Sciatic nerve (tissue), 2 donors: ENCODE results near the gene POMZP3. TPM values are rescaled to one million over a fixed set of nuclear protein-coding genes. Genes with fewer than 3 reads are reported as not detected.
"Not testable (repeated sequence)": the region's sequence is repeated elsewhere in the genome, so short reads cannot be mapped to it uniquely, and the experiment has no call there.

ENCODE experiments used
- ATAC-seq: fragments of 200-7000 bp; cut with Tn5 transposase; one replicate; pipeline ENCODE4 v1.9.1; 2020; ENCODE audit warnings: mild to moderate bottlenecking, moderate library complexity
- DNase-seq: peaks from one replicate; pipeline ENCODE4 v3.0.0-alpha.2; 2020; ENCODE audit warnings: low spot score
- intact Hi-C: fragments of 100-400 bp; cut with DNase I; formaldehyde crosslinking; loops from one replicate; pipeline ENCODE4 v1.14.2; 2022
- total RNA-seq: library from RNA; stranded (reverse); fragmentation: NEBNext Ultra II Directional; extraction: Animal tissue kit (Norgen Biotek cat#: 25700); gene quantifications from one replicate; pipeline ENCODE4 v1.2.1, GENCODE V29; 2021
- donor health status: DM: no; HTN: no; CAD: no.
- donor health status: DM: no; HTN: no; CAD: no.

Gene POMZP3
- total RNA-seq, result 15.8 TPM

DNA sequence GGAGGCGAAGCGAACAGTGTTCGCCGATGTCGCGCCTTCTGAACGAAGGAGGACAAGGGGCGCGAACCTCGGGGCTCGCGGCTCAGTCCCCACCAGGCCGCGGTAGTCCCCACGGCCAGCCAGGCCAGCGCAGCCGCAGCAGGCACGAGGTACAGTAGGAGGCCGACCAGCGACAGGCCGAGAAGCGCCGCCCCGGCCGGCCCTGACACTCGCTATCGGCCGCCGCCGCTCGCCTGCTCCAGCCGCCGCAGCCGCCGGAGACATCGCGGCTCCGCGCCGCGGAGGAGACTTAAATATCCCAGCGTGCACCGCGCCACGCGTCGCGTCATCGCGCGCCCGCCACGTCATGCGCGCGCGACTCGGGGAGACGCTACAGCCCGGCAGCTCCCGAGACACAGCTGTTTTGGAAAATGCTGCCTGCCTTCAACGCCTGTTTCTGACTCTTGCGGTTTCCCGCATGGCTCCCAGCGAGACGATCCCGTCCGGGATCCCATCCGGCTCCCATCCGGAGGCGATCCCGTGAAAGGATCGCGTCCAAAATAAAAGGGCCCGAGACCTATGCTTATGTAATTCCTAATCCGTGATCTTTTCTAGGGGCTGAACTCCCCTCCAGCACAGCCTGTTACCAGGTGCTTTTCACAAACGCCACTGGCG, at the start of gene POMZP3:
Gene POMZP3 (minus strand): TSS at position 291 of the 654 bp plus-strand sequence. CDS start 1,215 bp downstream, outside the sequence.
- DNase-seq, intact Hi-C loops: not testable (repeated sequence)
- peak; percentile 99 for ATAC-seq

DNA sequence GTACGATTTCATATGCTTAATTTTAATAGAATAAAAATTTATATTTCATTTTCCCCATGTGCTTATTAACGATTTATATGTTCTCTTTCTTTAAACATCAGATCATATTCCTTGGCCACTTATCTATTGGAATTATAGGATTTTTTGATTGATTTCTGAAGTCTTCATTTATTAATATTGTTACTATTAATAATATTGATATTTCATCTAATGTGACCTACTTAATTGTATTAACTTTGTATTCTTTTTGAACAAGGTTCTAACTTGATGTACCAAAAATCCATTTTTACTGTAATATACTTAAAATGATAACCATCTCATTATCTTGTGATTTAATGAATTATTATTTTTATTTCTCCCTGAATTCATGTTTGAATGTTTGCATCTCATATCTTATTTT, 48.7 kb upstream of the POMZP3 start:
- intact Hi-C loops, DNase-seq, ATAC-seq: not testable (repeated sequence)

DNA sequence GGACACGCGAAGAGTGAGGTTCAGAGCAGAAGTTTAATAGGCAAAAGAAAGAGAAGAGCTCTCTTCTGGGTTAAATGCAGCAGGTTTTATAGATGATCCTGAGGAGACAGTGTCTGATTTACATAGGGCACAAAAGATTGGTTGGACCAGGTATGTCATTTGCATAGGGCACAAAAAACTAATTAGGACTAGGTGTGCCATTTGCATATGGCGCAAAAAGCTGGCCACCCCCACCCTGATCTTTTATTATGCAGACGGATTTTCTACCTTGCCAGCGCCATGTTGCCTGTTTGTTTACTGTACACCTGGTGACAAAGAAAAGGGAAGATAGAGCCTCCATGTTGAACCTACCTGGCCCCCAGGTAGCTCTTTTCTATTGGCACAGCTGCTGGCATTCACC, 46.3 kb upstream of the POMZP3 start:
- intact Hi-C loops, DNase-seq, ATAC-seq: not testable (repeated sequence)

DNA sequence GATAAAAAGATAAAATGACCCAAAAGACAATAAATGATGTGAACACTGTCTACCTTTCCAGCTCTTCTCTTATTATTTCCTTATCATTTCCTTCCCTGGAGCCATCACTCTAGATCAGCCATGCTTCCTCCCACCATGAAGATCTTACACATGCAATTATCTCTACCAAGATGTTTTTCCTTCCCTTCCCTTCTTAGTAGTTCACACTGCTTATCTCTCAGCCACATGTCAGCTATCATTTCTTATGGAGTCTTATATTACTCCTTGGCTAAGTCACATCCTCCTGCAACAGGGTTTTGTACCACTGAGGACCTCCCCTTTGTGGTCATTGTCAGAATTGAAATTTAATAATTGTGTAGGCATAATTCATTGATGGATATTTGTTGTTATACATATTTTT, 32.1 kb upstream of the POMZP3 start:
- DNase-seq, intact Hi-C loops, ATAC-seq: not testable (repeated sequence)

DNA sequence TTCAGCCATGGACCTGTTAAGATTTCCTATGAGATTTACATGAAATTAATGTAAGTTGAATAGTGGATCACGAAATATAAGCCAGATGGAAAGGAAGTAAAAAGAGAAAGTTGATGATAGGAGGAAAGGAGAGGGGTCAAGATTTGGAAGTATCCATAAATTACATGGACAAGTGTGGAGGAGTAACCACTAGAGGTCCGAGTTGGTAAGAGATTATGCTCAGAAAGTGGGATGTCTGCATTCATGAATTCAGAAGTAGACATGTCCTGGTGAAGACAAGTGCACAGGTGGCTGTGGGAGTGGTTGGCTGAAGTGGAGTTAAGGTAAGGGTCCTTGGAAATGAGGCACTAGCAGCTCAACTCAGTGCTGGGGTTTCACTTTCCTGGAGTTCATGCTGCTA, 29.3 kb upstream of the POMZP3 start:
- intact Hi-C loops, DNase-seq, ATAC-seq: not testable (repeated sequence)

DNA sequence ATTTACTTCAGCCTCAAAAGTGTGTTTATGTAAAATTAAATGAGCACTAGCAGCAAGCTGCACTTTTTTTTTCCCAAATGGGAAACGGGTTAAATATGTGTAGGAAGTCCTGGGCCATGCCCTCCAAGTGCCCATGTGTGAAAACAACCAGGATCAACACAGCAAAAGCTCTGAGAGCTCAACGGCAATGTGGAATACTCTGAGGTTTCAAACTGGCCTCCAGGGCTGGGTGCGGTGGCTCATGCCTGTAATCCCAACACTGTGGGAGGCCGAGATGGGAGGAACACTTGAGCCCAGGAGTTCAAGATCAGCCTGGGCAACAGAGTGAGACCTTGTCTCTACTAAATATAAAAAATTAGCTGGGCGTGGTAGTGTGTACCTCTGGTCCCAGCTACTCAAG, 15.5 kb upstream of the POMZP3 start:
- DNase-seq, ATAC-seq, intact Hi-C loops: not testable (repeated sequence)

DNA sequence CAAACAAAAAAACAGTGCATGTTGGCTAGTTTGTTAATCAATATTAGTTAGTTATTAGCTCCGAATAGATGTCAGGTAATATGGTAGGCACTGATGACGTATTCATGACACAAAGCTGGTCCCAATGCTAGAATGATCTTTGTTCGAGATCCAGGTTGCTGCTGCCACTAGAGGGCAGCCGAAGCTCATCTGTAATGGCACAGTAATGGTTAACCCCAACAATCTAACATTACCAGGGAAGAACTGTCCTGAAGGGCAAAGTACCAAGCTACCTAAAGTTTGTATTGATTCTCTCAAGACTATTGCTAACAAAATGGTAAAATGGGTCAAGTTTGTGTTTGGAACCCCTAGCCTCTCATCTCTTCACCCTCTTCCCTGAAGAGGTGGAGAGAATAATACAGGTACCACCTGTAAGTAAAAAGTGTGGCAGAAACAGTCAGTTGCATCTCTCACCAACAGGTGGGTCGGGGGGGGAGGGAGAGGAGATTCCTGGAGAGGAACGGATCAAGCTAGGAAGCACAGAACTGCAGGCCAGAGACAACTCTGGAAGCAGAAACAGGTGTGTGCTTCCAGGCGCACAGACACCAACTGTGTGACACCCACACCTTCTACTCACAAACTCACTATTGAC, 10.1 kb upstream of the POMZP3 start:
- peak; percentile 83 for ATAC-seq
- intact Hi-C loops, DNase-seq: not testable (repeated sequence)

DNA sequence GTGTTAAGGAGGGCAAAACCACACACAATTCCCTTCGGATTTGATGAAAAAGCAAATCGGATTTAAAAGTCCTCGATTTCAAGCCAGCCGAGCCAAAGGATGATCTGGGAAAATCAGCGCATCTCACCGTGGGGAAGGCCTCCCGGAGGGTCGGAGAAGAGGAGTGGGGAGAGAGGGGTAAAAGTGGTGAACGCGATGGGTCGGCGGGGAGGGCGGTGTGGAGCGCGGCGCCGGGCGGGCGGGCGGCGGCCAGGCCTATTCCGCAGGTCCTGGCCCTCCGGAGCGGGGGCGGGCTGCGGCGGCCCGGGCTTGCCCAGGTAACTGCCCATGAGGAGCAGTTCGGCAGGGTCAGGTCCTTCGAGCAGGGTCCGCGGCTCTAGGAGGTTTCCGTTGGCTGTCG, 498 bp downstream of the POMZP3 start:
- ATAC-seq, result peak; percentile 29
- DNase-seq, result peak; percentile 60
- intact Hi-C loops, result not testable (repeated sequence)

DNA sequence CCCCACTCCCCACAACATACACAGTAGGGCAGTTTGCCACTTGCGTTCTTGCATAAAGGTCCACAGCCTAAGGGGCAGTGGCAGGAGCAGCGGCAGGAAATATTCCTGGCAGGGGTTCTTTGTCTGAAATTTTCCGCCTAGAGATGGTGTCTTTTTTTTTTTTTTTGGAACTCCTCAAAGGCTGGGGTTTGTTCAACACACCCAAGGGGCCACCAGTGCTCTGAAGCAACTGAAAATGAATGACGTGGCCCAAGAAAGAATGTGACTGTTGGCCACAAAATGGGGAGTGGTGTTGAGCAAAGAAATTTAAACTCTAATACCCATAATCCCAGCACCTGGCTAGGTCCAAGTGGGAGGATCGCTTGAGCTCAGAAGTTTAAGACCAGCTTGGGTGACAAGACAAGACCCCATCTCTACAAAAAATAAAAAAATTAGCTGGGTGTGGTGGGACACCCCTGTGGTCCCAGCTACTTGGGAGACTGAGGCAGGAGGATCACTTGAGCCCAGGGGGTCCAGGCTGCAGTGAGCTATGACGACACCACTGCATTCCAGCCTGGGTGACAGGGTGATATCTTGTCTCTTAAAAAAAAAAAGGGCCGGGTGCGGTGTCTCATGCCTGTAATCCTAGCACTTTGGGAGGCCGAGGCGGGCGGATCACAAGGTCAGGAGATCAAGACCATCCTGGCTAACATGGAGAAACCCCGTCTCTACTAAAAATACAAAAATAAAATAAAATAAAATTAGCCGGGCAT, 7.5 kb downstream of the POMZP3 start:
- ATAC-seq, result peak; percentile 88
- intact Hi-C loops, result not testable (repeated sequence)

DNA sequence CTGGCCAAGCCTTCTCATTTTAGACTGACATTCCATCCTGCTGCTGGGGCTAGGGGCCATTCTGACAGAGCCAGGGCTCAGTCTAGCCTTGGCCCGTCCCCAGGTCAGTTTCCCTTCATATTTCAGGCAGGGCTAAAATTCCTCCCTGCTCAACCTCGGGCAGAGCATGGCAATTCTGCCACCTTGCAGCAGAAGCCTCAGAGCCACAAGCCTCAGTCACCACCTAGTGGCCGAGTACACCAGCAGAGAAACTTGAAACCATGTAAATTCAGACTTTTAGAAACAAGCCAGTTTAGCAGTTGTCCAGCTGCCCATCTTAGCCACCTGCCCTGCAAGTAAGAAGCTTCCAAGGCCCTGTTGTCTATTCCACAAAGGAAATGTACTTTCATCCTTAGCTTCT, 13.3 kb downstream of the POMZP3 start:
- DNase-seq, ATAC-seq, intact Hi-C loops: not testable (repeated sequence)

More for the DNA sequence above, 7.5 kb downstream of the POMZP3 start:
- not testable (repeated sequence) for DNase-seq

DNA sequence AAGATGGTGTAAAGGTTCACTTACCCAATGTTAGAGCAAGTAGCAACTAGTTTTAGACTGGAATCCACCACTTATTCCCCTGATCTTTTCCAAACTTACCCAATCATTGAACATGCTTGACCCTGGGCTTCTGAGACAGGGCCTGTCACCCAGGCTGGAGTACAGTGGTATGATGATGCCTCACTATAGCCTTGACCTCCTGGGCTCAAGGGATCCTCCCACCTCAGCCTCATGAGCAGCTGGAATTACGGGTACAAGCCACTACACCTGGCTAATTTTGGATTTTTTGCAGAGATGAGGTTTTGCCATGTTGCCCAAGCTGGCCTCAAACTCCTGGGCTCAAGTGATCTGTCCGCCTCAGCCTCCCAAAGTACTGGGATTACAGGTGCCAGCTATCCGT, 14.8 kb downstream of the POMZP3 start:
- ATAC-seq, result not testable (repeated sequence)

DNA sequence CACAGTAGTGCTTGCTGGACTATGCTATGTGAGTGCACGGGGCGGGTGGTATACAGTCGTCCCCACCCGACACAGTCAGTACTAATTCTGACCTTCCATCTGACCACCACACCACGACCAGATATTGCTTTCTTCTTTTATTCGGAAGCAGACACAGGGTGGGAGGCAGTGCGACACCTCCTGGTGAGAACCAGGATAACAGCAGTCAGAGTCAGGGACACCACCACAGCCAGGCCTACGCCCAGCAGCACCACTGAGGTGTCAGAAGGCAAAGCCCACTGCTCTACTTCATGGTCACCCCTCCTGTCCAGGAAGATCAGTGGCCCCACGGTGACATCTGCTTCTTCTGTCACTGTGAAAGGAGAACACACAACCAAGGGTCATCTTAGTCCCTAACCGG, 17.2 kb downstream of the POMZP3 start:
- peak; percentile 19 for ATAC-seq
- DNase-seq, intact Hi-C loops: not testable (repeated sequence)

More for the DNA sequence above, 14.8 kb downstream of the POMZP3 start:
- DNase-seq, intact Hi-C loops: not testable (repeated sequence)

DNA sequence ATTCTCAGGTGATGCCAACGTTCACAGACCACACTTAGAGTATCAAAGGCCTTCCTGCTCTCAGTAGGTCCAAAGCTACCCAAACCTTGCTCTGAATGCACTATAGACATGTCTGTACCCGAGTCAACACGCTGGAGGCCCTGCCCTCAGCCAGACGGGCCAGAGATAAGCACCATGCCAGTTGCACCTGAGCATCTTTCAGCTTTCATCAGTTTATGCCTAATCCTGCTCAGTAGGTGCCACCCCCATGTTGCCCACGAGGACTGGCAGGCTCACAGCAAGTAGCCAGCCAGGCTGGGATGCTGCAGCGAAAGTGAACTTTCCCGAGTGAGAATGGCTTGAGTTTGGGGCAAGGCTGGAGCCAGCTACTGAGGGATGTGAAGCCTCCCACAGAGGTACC, 18.6 kb downstream of the POMZP3 start:
- intact Hi-C loops, ATAC-seq, DNase-seq: not testable (repeated sequence)

DNA sequence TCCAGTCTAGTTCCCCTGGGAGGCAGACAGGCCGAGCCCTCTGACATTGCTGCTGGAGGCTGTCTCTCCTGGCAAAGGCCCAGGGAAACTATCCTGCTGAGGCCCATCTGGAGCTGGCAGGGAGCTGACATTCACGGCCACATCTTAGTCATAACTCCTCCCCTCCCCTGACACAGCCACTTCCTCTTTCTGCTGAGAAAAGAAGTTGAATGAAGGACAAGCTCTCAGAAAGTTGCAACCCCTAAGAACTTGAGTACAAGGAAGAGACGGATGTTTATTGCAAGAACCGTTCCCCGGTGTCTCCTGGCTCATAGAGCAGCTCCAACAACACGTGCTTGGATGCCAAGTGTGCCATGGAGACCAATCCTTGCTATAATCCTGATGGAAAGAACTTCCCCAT, 21.1 kb downstream of the POMZP3 start:
- DNase-seq (peak; percentile 73), ATAC-seq (peak; percentile 99)
- intact Hi-C loops, result not testable (repeated sequence)

DNA sequence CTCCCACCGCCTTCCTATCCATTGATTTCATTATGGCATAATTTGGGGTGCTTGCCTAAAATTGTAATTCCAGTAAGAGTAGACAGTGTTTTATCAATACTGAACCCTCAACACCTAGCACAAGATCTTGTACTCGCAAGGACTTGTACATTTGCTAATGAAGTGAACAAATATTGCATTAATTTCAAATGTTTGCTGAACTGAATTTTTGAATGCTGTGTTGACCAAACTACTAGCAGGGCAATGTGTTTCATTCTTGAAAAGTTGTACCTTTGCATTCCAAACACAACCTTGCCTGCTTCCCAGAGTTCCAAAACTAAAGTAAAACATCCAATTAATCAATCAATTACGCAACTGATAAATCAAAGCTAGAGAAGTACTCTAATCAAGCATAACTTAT, 26.4 kb downstream of the POMZP3 start:
- ATAC-seq, DNase-seq, intact Hi-C loops: not testable (repeated sequence)

DNA sequence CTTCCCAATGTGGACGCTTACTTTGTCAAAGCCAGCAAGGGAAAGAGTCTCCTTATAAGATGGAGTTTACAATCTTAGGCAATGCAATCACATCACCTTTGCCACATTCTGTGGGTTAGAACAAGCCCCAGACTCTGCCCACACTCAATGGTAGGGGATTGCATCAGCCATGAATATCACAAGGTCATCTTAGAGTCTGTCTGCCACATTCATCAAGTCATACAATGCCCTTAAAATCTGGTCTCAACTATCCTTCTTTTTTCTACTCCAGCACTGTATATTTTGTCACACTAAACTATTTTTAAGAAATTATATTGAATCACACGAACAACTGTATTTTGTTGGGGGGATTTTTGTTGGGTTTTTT, 27.0 kb downstream of the POMZP3 start:
- DNase-seq, ATAC-seq, intact Hi-C loops: not testable (repeated sequence)

DNA sequence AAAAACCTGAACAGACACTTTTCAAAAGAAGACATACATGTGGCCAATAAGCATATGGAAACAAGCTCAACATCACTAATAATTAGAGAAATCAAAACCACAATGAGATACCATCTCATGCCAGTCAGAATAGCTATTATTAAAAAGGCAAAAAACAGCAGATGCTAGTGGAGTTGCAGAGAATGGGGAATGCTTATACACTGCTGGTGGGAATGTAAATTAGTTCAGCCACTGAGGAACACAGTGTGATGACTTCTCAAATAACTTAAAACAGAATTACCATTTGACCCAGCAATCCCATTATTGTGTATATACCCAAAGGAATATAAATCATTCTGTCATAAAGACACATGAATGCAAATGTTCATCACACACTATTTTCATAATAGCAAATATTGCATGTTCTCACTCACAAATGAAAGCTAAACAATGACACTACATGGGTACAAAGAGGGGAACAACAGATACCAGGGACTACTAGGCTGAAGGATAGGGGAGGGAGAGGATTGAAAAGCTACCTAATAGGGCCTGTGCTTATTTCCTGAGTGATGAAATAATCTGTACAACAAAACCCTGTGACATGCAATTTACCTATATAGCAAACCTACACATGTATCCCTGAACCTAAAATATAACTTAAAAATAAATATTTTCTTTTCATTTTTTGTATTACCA, 28.4 kb downstream of the POMZP3 start:
- ATAC-seq, DNase-seq, intact Hi-C loops: not testable (repeated sequence)

DNA sequence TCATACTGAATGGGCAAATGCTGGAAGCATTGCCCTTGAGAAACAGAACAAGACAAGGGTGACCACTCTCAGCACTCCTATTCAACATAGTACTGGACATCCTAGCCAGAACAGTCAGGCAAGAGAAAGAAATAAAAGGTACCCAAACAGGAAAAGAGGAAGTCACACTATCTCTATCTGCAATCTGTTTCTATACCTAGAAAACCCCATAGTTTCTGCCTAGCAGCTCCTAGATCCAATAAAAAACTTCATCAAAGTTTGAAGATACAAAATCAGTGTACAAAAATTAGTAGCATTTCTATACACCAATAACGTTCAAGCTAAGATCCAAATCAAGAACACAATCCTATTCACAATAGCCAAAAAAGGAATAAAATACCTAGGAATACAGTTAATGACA, 29.8 kb downstream of the POMZP3 start:
- intact Hi-C loops, ATAC-seq, DNase-seq: not testable (repeated sequence)

DNA sequence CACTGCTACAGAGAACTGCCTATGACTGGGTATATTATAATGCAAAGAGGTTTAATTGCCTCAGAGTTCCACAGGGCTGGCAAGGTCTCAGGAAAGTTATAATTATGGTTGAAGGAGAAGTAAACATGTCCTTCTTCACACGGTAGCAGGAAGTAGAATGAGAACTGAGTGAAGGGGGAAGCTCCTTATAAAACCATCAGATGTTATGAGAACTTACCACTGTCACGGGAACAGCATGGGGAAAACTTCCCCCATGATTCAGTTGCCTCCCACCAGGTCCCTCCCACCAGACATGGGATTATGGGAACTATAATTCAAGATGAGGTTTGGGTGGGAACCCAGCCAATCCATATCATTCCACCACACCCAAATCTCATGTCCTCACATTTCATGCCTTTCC, 34.4 kb downstream of the POMZP3 start:
- ATAC-seq, intact Hi-C loops, DNase-seq: not testable (repeated sequence)
